Fibroblast of mammary gland (primary cell): Measurements from ENCODE around the gene PCDHB9.
A peak's percentile ranks its signal among the peaks of the same experiment; 100 is the strongest.
"Not testable (repeated sequence)": the region's sequence is repeated elsewhere in the genome, so short reads cannot be mapped to it uniquely, and the experiment has no call there.

Experiments
- DNase-seq: peaks from one replicate; pipeline ENCODE4 v3.0.0-alpha.2; 2010; ENCODE audit warnings: low read depth
- H3K4me3 ChIP-seq: 2 replicates; pipeline ENCODE4 v1.5.1; 2011; ENCODE audit warnings: low read depth, mild to moderate bottlenecking, low read length, moderate library complexity; ENCODE audit not compliant: control insufficient read depth
- TF ChIP-seq, protein P1 (sequence below): conservative IDR thresholded peaks from 2 replicates; pipeline ENCODE4 v1.5.1; 2011; ENCODE audit warnings: low read depth, low read length, inconsistent platforms; ENCODE audit not compliant: control insufficient read depth, insufficient read depth

The PCDHB9 gene

DNA sequence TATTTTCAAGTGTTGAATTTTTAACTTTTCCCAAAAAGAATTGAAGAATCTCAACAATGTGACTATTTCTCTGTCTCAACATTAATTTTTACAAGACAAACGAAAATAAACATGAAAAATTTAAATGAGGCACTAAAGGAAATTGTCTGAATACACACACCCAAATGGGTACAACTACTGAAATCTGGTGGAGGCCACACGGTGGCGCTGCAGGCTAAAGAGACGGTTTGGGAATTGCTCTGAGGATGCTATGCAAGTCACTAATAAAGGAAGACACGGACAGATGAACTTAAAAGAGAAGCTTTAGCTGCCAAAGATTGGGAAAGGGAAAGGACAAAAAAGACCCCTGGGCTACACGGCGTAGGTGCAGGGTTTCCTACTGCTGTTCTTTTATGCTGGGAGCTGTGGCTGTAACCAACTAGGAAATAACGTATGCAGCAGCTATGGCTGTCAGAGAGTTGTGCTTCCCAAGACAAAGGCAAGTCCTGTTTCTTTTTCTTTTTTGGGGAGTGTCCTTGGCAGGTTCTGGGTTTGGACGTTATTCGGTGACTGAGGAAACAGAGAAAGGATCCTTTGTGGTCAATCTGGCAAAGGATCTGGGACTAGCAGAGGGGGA is 5.3 kb downstream of the PCDHB9 start, which contains the start of gene PCDHB10:
PCDHB10 (plus strand) TSS at position 244 of the 616 bp plus-strand sequence; CDS start at position 444, 200 bp downstream.
- no peak within 1 kb of the TSS for H3K4me3 ChIP-seq
- TF ChIP-seq, protein P1, sequence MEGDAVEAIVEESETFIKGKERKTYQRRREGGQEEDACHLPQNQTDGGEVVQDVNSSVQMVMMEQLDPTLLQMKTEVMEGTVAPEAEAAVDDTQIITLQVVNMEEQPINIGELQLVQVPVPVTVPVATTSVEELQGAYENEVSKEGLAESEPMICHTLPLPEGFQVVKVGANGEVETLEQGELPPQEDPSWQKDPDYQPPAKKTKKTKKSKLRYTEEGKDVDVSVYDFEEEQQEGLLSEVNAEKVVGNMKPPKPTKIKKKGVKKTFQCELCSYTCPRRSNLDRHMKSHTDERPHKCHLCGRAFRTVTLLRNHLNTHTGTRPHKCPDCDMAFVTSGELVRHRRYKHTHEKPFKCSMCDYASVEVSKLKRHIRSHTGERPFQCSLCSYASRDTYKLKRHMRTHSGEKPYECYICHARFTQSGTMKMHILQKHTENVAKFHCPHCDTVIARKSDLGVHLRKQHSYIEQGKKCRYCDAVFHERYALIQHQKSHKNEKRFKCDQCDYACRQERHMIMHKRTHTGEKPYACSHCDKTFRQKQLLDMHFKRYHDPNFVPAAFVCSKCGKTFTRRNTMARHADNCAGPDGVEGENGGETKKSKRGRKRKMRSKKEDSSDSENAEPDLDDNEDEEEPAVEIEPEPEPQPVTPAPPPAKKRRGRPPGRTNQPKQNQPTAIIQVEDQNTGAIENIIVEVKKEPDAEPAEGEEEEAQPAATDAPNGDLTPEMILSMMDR, result peak; percentile 35
- peak; percentile 8 for DNase-seq

DNA sequence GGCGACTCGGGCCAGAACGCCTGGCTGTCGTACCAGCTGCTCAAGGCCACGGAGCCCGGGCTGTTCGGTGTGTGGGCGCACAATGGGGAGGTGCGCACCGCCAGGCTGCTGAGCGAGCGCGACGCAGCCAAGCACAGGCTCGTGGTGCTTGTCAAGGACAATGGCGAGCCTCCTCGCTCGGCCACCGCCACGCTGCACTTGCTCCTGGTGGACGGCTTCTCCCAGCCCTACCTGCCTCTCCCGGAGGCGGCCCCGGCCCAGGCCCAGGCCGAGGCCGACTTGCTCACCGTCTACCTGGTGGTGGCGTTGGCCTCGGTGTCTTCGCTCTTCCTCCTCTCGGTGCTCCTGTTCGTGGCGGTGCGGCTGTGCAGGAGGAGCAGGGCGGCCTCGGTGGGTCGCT is 7.4 kb downstream of the PCDHB9 start:
- DNase-seq, H3K4me3 ChIP-seq: not testable (repeated sequence)

DNA sequence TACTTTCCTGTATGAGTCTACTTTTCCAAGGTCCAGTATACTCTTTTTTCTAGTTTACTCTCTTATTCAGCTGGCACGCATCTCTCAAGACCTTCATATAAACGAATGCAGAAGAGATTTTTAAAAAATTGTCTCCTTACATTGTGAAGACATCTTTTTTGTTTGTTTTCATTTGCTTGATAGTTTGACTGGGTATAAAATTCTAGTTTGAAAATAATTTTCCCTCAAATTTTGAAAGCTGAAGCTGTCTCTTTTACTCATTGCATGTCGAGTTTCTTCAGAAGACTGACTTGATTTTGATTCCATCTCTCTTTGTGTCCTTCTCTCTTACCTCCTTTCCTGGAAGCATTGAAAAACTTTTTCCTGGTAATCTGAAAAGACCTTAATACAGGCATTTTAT is 9.4 kb downstream of the PCDHB9 start:
- no peak overlapping the region for H3K4me3 ChIP-seq
- no peak for DNase-seq
- TF ChIP-seq, protein P1, result no peak

DNA sequence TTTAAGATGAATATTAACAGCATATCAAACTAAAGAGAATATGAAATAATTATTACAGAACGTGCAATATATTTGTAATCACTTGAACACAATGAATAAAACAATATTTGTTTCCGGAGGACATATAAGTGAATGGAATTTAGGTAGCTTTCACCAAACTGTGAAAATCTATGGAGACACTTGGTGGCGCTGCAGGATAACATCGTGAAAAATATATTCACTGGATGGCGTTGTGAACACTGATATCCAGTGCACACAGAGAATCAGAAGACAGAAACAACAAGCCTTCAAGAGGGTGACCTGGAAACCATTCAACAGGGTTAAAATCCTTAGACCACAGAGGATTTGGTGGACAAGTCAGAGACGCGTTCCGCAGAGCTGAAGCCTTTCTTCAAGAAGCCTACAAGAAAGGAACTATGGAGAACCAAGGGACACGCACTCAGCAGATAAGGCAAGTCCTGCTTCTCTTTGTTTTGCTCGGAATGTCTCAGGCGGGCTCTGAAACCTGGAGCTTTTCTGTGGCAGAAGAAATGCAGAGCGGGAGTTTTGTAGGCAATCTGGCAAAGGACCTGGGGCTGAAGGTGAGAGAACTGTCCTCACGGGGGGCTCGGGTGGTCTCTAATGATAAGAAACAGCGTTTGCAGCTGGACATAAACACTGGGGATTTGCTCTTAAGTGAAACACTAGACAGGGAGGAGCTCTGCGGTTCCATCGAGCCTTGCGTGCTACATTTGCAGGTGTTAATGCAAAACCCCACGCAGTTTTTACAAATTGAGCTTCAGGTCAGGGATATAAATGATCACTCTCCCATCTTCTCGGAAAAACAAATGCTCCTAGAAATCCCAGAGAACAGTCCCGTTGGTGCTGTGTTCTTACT is 12.6 kb downstream of the PCDHB9 start, which contains the start of gene PCDHB11:
PCDHB11 (plus strand) TSS at position 269 of the 877 bp plus-strand sequence; CDS start at position 417, 148 bp downstream.
- TF ChIP-seq, protein P1, result no peak
- no peak for DNase-seq
- H3K4me3 ChIP-seq, result no peak within 1 kb of the TSS

DNA sequence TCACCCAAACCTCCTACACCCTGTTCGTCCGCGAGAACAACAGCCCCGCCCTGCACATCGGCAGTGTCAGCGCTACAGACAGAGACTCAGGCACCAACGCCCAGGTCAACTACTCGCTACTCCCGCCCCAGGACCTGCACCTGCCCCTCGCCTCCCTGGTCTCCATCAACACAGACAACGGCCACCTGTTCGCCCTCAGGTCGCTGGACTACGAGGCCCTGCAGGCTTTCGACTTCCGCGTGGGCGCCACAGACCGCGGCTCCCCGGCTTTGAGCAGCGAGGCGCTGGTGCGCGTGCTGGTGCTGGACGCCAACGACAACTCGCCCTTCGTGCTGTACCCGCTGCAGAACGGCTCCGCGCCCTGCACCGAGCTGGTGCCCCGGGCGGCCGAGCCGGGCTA is 14.2 kb downstream of the PCDHB9 start:
- H3K4me3 ChIP-seq, DNase-seq: not testable (repeated sequence)

DNA sequence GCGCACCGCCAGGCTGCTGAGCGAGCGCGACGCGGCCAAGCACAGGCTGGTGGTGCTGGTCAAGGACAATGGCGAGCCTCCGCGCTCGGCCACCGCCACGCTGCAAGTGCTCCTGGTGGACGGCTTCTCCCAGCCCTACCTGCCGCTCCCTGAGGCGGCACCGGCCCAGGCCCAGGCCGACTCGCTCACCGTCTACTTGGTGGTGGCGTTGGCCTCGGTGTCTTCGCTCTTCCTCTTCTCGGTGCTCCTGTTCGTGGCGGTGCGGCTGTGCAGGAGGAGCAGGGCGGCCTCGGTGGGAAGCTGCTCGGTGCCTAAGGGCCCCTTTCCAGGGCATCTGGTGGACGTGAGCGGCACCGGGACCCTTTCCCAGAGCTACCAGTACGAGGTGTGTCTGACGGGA is 14.7 kb downstream of the PCDHB9 start:
- not testable (repeated sequence) for DNase-seq, H3K4me3 ChIP-seq

DNA sequence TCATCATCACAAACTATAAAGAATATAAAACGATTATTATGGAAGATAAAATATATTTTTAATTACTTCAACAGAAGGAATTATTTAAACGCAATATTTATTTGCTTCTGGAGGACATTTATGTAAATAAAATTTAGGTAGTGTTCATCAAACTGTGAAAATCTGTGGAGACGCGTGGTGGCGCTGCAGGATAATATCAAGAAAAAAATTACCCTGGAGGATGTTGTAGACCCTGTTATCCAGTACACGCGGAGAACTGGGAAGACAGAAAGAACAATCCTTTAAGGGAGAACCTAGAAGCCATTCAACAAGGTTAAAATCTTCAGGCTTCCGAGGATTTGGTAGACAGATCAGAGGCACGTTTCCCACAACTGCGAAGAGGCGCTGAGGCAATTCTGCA is 21.5 kb downstream of the PCDHB9 start, which contains the start of gene PCDHB12:
PCDHB12 (plus strand) TSS at position 242 of the 400 bp plus-strand sequence. CDS start 189 bp downstream, outside the sequence.
- DNase-seq, result no peak
- H3K4me3 ChIP-seq, result no peak within 1 kb of the TSS
- TF ChIP-seq, protein P1, result no peak

DNA sequence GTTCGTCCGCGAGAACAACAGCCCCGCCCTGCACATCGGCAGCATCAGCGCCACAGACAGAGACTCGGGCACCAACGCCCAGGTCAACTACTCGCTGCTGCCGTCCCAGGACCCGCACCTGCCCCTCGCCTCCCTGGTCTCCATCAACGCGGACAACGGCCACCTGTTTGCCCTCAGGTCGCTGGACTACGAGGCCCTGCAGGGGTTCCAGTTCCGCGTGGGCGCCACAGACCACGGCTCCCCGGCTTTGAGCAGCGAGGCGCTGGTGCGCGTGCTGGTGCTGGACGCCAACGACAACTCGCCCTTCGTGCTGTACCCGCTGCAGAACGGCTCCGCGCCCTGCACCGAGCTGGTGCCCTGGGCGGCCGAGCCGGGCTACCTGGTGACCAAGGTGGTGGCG is 23.3 kb downstream of the PCDHB9 start:
- DNase-seq, result not testable (repeated sequence)

DNA sequence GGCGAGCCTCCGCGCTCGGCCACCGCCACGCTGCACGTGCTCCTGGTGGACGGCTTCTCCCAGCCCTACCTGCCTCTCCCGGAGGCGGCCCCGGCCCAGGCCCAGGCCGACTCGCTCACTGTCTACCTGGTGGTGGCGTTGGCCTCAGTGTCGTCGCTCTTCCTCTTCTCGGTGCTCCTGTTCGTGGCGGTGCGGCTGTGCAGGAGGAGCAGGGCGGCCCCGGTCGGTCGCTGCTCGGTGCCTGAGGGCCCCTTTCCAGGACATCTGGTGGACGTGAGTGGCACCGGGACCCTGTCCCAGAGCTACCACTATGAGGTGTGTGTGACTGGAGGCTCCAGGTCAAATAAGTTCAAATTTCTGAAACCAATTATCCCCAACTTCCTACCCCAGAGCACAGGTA is 23.9 kb downstream of the PCDHB9 start:
- DNase-seq, H3K4me3 ChIP-seq: not testable (repeated sequence)

More for the DNA sequence above, 23.3 kb downstream of the PCDHB9 start:
- H3K4me3 ChIP-seq, result not testable (repeated sequence)

DNA sequence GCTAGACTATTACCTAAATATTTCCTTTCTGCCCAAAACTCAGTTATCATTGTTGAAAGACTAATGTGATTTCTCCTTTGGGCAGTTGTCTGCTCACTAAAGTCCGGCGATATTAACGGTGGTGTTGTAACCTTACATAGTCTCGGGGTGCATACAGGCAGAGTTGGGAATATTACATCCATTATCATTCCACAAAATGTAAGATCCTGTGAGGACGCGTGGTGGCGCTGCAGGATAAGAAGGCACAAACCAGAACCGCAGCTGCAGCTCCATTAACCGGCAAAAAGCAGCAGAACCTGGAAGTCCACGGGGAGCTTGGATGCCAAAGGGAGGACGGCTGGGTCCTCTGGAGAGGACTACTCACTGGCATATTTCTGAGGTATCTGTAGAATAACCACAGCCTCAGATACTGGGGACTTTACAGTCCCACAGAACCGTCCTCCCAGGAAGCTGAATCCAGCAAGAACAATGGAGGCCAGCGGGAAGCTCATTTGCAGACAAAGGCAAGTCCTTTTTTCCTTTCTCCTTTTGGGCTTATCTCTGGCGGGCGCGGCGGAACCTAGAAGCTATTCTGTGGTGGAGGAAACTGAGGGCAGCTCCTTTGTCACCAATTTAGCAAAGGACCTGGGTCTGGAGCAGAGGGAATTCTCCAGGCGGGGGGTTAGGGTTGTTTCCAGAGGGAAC is 26.8 kb downstream of the PCDHB9 start, which contains the start of gene PCDHB13:
PCDHB13 (plus strand) TSS at position 264 of the 684 bp plus-strand sequence; CDS start at position 469, 205 bp downstream.
- peak; percentile 15 for DNase-seq
- not testable (repeated sequence) for H3K4me3 ChIP-seq

DNA sequence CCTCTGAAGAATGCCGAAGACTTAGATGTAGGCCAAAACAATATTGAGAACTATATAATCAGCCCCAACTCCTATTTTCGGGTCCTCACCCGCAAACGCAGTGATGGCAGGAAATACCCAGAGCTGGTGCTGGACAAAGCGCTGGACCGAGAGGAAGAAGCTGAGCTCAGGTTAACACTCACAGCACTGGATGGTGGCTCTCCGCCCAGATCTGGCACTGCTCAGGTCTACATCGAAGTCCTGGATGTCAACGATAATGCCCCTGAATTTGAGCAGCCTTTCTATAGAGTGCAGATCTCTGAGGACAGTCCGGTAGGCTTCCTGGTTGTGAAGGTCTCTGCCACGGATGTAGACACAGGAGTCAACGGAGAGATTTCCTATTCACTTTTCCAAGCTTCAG is 27.6 kb downstream of the PCDHB9 start:
- DNase-seq, H3K4me3 ChIP-seq: not testable (repeated sequence)

DNA sequence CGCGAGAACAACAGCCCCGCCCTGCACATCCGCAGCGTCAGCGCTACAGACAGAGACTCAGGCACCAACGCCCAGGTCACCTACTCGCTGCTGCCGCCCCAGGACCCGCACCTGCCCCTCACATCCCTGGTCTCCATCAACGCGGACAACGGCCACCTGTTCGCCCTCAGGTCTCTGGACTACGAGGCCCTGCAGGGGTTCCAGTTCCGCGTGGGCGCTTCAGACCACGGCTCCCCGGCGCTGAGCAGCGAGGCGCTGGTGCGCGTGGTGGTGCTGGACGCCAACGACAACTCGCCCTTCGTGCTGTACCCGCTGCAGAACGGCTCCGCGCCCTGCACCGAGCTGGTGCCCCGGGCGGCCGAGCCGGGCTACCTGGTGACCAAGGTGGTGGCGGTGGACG is 28.5 kb downstream of the PCDHB9 start:
- DNase-seq, H3K4me3 ChIP-seq: not testable (repeated sequence)
